B cell (primary cell): ENCODE measurements around the gene ZSCAN10. TPM values are rescaled to one million over a fixed set of nuclear protein-coding genes. Genes with fewer than 3 reads are reported as not detected.

Experiments
- ATAC-seq: fragments of 200-7000 bp; cut with Tn5 transposase; one replicate; pipeline ENCODE4 v1.10.0; 2021; ENCODE audit warnings: low read depth, mild to moderate bottlenecking, moderate number of reproducible peaks, moderate library complexity
- CTCF ChIA-PET: fragments of 350-600 bp; sonication (Branson Sonifier 250); formaldehyde crosslinking; loops from one replicate; lab custom pipeline; 2021; ENCODE audit warnings: antibody characterized with exemption, inconsistent platforms; lab: Charles Lee
- POLR2A ChIA-PET: fragments of 350-600 bp; sonication (Branson Sonifier 250); formaldehyde crosslinking; loops from one replicate; lab custom pipeline; 2021; ENCODE audit warnings: antibody characterized with exemption; lab: Charles Lee
- DNase-seq: peaks from one replicate; pipeline ENCODE4 v3.0.0; 2013
- H2AFZ ChIP-seq: 2 replicates; pipeline ENCODE4 v1.6.1; 2012; ENCODE audit warnings: mild to moderate bottlenecking, low read depth, low read length; ENCODE audit not compliant: insufficient read depth, poor library complexity, severe bottlenecking
- H3K27ac ChIP-seq, 2 donors: 1 replicate in 1 of 2; 2 replicates in 1 of 2; pipeline ENCODE4 v1.5.1; 2012 to 2013; ENCODE audit warnings: low read length in 2 of 2, mild to moderate bottlenecking in 2 of 2, moderate library complexity in 1 of 2
- H3K27me3 ChIP-seq, 4 experiments: fragments of 200-600 bp in 1 of 4; sonication (generic) in 1 of 4; replicated peaks in 1 of 4; 1 replicate in 2 of 4; 2 replicates in 2 of 4; pipeline versions ENCODE4 v1.6.1 to v1.7.0; 2013 to 2016; ENCODE audit warnings: low read length in 3 of 4, mild to moderate bottlenecking in 2 of 4, mixed read lengths in 1 of 4, moderate library complexity in 1 of 4; ENCODE audit not compliant: insufficient read depth in 4 of 4, control insufficient read depth in 3 of 4; ENCODE audit errors: control extremely low read depth in 1 of 4
- H3K36me3 ChIP-seq, 2 experiments: replicated peaks in 1 of 2; 1 replicate in 1 of 2; 2 replicates in 1 of 2; pipeline versions ENCODE4 v1.6.1 to v1.7.1; 2013; ENCODE audit warnings: low read length in 1 of 2; ENCODE audit not compliant: insufficient read depth in 2 of 2, control insufficient read depth in 1 of 2; ENCODE audit errors: control extremely low read depth in 1 of 2, extremely low read depth in 1 of 2
- H3K4me1 ChIP-seq, 2 donors: fragments of 200-600 bp in 1 of 2; sonication (generic) in 1 of 2; 1 replicate in 1 of 2; 2 replicates in 1 of 2; pipeline versions ENCODE4 v1.5.1 to v1.6.1; 2013 to 2017; ENCODE audit warnings: low read length in 2 of 2; ENCODE audit not compliant: control insufficient read depth in 2 of 2, insufficient read depth in 2 of 2
- H3K4me2 ChIP-seq: replicated peaks from 2 replicates; pipeline ENCODE3; 2012; ENCODE audit warnings: mild to moderate bottlenecking, low read depth, low read length; ENCODE audit not compliant: poor library complexity, severe bottlenecking
- H3K4me3 ChIP-seq, 5 experiments: fragments of 200-600 bp in 1 of 5; sonication (generic) in 1 of 5; 1 replicate in 3 of 5; 2 replicates in 2 of 5; pipeline versions ENCODE4 v1.5.1 to v1.7.0; 2011 to 2016; ENCODE audit warnings: low read length in 4 of 5, mild to moderate bottlenecking in 4 of 5, low read depth in 2 of 5, control low read depth in 1 of 5, moderate library complexity in 1 of 5; ENCODE audit not compliant: insufficient read depth in 1 of 5; ENCODE audit errors: control extremely low read depth in 1 of 5, extremely low read depth in 1 of 5
- H3K79me2 ChIP-seq: fragments of 200-600 bp; sonication (generic); one replicate; pipeline ENCODE4 v1.6.0; 2016; ENCODE audit warnings: low read length; ENCODE audit not compliant: control insufficient read depth, insufficient read depth
- H3K9ac ChIP-seq: fragments of 200-600 bp; sonication (generic); 2 replicates; pipeline ENCODE4 v1.6.1; 2017; ENCODE audit warnings: mild to moderate bottlenecking, low read length, moderate library complexity
- H3K9me3 ChIP-seq, 3 donors: one replicate each; pipeline versions ENCODE4 v1.6.1 to v1.7.1; 2013; ENCODE audit warnings: low read length in 2 of 3; ENCODE audit not compliant: control insufficient read depth in 2 of 3, insufficient read depth in 1 of 3; ENCODE audit errors: control extremely low read depth in 1 of 3
- H4K20me1 ChIP-seq: 2 replicates; pipeline ENCODE4 v1.6.0; 2012; ENCODE audit warnings: mild to moderate bottlenecking, low read length; ENCODE audit not compliant: insufficient read depth, control insufficient read depth, poor library complexity, severe bottlenecking
- H3K27ac Mint-ChIP-seq: one replicate; pipeline ENCODE4 v1.8.0; 2021; ENCODE audit warnings: mixed read lengths
- H3K27me3 Mint-ChIP-seq: one replicate; pipeline ENCODE4 v1.8.0; 2021; ENCODE audit warnings: mixed read lengths
- H3K4me1 Mint-ChIP-seq: one replicate; pipeline ENCODE4 v1.8.0; 2021; ENCODE audit warnings: mixed read lengths
- H3K4me3 Mint-ChIP-seq: one replicate; pipeline ENCODE4 v1.8.0; 2021; ENCODE audit warnings: mixed read lengths
- H3K9me3 Mint-ChIP-seq: one replicate; pipeline ENCODE4 v1.8.0; 2022; ENCODE audit warnings: mixed read lengths; ENCODE audit not compliant: insufficient read depth
- EZH2 ChIP-seq: IDR thresholded peaks from 2 replicates; pipeline ENCODE4 v1.6.1; 2012; ENCODE audit warnings: borderline replicate concordance, low read depth, mild to moderate bottlenecking, moderate library complexity, low read length; ENCODE audit not compliant: insufficient read depth, poor library complexity, severe bottlenecking
- WGBS: methylation state at CpG from one replicate; pipeline ENCODE4 v1.1.5; 2013; ENCODE audit warnings: missing lambda C conversion rate; ENCODE audit not compliant: insufficient coverage; 5-methylcytosine and 5-hydroxymethylcytosine counted together
- intact Hi-C: fragments of 100-400 bp; cut with micrococcal nuclease; formaldehyde crosslinking; loops from one replicate; pipeline ENCODE4 v1.10.0; 2022
- polyA plus RNA-seq: library from polyadenylated mRNA; depleted of rRNA; stranded (reverse); fragments of >200 nt; gene quantifications from 2 replicates; pipeline ENCODE4 v1.2.3, GENCODE V29; 2012
- total RNA-seq, 2 donors: library from RNA; stranded (reverse); fragments of 120-200 nt in 1 of 2; gene quantifications; 1 replicate in 1 of 2; 2 replicates in 1 of 2; pipeline versions ENCODE4 v1.2.3 to v1.2.4, GENCODE V29; 2013 to 2022
- TF ChIP-seq, protein P1 (sequence below): fragments of 200-600 bp; IDR thresholded peaks from one replicate; pipeline ENCODE4 v1.8.0; 2022; ENCODE audit warnings: antibody characterized with exemption, mild to moderate bottlenecking

Gene ZSCAN10
- total and polyA plus RNA-seq, 2 donors (not counting 1 experiment from before 2014, with no cell fraction given) = not detected

DNA sequence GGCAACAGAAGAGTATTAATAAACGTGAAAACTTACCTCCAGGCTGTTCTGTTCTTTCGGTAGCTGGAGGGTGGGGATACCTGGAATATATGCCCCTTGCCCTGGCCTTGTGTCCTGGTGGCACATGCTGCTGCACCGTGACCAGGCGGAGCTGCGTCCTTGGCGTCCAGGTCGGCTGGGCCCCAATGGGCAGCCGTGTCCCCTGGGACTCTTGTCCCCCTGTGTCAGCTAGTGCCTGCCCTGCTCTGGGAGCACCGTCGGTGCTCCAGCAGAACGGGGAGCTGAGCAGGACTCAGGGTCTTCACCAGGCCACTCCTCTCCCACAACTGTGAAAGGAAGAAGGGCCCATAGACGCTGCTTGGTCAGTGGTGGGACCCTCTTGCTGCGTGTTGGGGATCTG, 43.7 kb upstream of the ZSCAN10 start:
- ChIA-PET CTCF (no interaction called here), POLR2A (no interaction called here)
- 98% methylated on average over 10 of the region's 13 CpGs for WGBS
- peaks cover 0 to 28% of the 10 kb centered on the region in 2 experiments for H3K36me3 ChIP-seq
- H4K20me1 ChIP-seq = no peaks in the 10 kb centered on the region
- DNase-seq = no peak
- H3K4me2 ChIP-seq = no peak overlapping the region
- TF ChIP-seq, protein P1, sequence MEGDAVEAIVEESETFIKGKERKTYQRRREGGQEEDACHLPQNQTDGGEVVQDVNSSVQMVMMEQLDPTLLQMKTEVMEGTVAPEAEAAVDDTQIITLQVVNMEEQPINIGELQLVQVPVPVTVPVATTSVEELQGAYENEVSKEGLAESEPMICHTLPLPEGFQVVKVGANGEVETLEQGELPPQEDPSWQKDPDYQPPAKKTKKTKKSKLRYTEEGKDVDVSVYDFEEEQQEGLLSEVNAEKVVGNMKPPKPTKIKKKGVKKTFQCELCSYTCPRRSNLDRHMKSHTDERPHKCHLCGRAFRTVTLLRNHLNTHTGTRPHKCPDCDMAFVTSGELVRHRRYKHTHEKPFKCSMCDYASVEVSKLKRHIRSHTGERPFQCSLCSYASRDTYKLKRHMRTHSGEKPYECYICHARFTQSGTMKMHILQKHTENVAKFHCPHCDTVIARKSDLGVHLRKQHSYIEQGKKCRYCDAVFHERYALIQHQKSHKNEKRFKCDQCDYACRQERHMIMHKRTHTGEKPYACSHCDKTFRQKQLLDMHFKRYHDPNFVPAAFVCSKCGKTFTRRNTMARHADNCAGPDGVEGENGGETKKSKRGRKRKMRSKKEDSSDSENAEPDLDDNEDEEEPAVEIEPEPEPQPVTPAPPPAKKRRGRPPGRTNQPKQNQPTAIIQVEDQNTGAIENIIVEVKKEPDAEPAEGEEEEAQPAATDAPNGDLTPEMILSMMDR = no peak
- no peak for TF ChIP-seq EZH2
- intact Hi-C loops = no loop called here
- H3K27ac ChIP-seq = no peak overlapping the region
- H3K9me3 ChIP-seq = no peaks in the 10 kb centered on the region
- H3K4me3 Mint-ChIP-seq = no peak overlapping the region
- no peak overlapping the region for H3K27ac Mint-ChIP-seq
- no peaks in the 10 kb centered on the region for H3K27me3 ChIP-seq
- no peak overlapping the region for H3K4me3 ChIP-seq
- H3K4me1 ChIP-seq = no peaks in the 10 kb centered on the region
- no peaks in the 10 kb centered on the region for H3K9me3 Mint-ChIP-seq
- H2AFZ ChIP-seq = no peak overlapping the region
- H3K79me2 ChIP-seq = peaks cover 4% of the 10 kb centered on the region
- H3K4me1 Mint-ChIP-seq = no peaks in the 10 kb centered on the region
- H3K9ac ChIP-seq = no peak overlapping the region
- H3K27me3 Mint-ChIP-seq = no peaks in the 10 kb centered on the region
- no peak for ATAC-seq

- no peak overlapping the region for H3K4me3 Mint-ChIP-seq
- POLR2A ChIA-PET = no interaction called here
- intact Hi-C loops = no loop called here
Measured at GRCh38 chr16:3142327-3142726, 43.2 kb upstream of the ZSCAN10 start.

More at GRCh38 chr16:3142327-3142726, 43.2 kb upstream of the ZSCAN10 start:
- no peaks in the 10 kb centered on the region for H3K27me3 ChIP-seq
- CTCF ChIA-PET = no interaction called here
- ATAC-seq = no peak
- Mint-ChIP-seq H3K27ac (no peak overlapping the region), H3K4me1 (no peaks in the 10 kb centered on the region), H3K27me3 (no peaks in the 10 kb centered on the region), H3K9me3 (no peaks in the 10 kb centered on the region)
- no peak overlapping the region for H3K9ac ChIP-seq
- H4K20me1 ChIP-seq = no peaks in the 10 kb centered on the region
- no peaks in the 10 kb centered on the region for H3K4me1 ChIP-seq
- no peak overlapping the region for H3K4me2 ChIP-seq
- no peaks in the 10 kb centered on the region for H3K9me3 ChIP-seq
- 97% methylated on average over 22 of the region's 22 CpGs for WGBS
- H3K36me3 ChIP-seq = peaks cover 0 to 28% of the 10 kb centered on the region in 2 experiments
- no peak overlapping the region for H2AFZ ChIP-seq
- TF ChIP-seq, protein P1 = no peak
- TF ChIP-seq EZH2 = no peak
- DNase-seq = no peak
- peaks cover 8% of the 10 kb centered on the region for H3K79me2 ChIP-seq
- no peak overlapping the region for H3K4me3 ChIP-seq
- H3K27ac ChIP-seq = no peak overlapping the region
